Osteocyte (in vitro differentiated cells): ENCODE data around the gene ATR. TPM values are rescaled to one million over a fixed set of nuclear protein-coding genes. Genes with fewer than 3 reads are reported as not detected.

Experiments used
- DNase-seq: peaks from one replicate; pipeline ENCODE4 v3.0.0; 2021; ENCODE audit warnings: mixed read lengths; ENCODE audit not compliant: unreplicated experiment; ENCODE audit errors: extremely low spot score
- H3K27ac Mint-ChIP-seq: one replicate; pipeline ENCODE4 v1.8.0; 2021; ENCODE audit warnings: mild to moderate bottlenecking, mixed read lengths; ENCODE audit not compliant: unreplicated experiment
- H3K27me3 Mint-ChIP-seq: one replicate; pipeline ENCODE4 v1.8.0; 2021; ENCODE audit warnings: mixed read lengths; ENCODE audit not compliant: unreplicated experiment
- H3K36me3 Mint-ChIP-seq: one replicate; pipeline ENCODE4 v1.8.0; 2021; ENCODE audit warnings: mixed read lengths; ENCODE audit not compliant: unreplicated experiment
- H3K4me1 Mint-ChIP-seq: one replicate; pipeline ENCODE4 v1.8.0; 2021; ENCODE audit warnings: mixed read lengths; ENCODE audit not compliant: unreplicated experiment
- H3K4me3 Mint-ChIP-seq: one replicate; pipeline ENCODE4 v1.8.0; 2021; ENCODE audit warnings: mild to moderate bottlenecking, moderate library complexity, mixed read lengths; ENCODE audit not compliant: unreplicated experiment
- H3K9me3 Mint-ChIP-seq: one replicate; pipeline ENCODE4 v1.8.0; 2021; ENCODE audit warnings: mixed read lengths; ENCODE audit not compliant: unreplicated experiment
- CTCF ChIP-seq: fragments of 200-600 bp; sonication (generic); IDR thresholded peaks from 2 replicates; pipeline ENCODE4 v1.5.0; 2021; ENCODE audit warnings: antibody characterized with exemption, mild to moderate bottlenecking, moderate library complexity
- total RNA-seq: library from RNA; stranded (reverse); gene quantifications from 2 replicates; pipeline ENCODE4 v1.2.1, GENCODE V29; 2021

The ATR gene
- total RNA-seq, 1 donor from 2014 or later: 27.1 TPM

GRCh38 chr3:142468456-142468855, 110.1 kb downstream of the ATR start:
- peaks cover 18% of the 10 kb centered on the region for H3K36me3 Mint-ChIP-seq
- no peak overlapping the region for H3K27ac Mint-ChIP-seq
- no peak overlapping the region for H3K4me3 Mint-ChIP-seq
- no peaks in the 10 kb centered on the region for H3K4me1 Mint-ChIP-seq
- H3K27me3 Mint-ChIP-seq: no peaks in the 10 kb centered on the region
- H3K9me3 Mint-ChIP-seq: no peaks in the 10 kb centered on the region
- no peak for DNase-seq
- TF ChIP-seq CTCF: no peak

GRCh38 chr3:142467768-142468167, 110.8 kb downstream of the ATR start:
- H3K36me3 Mint-ChIP-seq: peaks cover 18% of the 10 kb centered on the region
- H3K27ac Mint-ChIP-seq: no peak overlapping the region
- H3K4me1 Mint-ChIP-seq: no peaks in the 10 kb centered on the region
- H3K9me3 Mint-ChIP-seq: no peaks in the 10 kb centered on the region
- H3K4me3 Mint-ChIP-seq: no peak overlapping the region
- no peaks in the 10 kb centered on the region for H3K27me3 Mint-ChIP-seq
- DNase-seq: no peak
- no peak for TF ChIP-seq CTCF

- no peak overlapping the region for H3K4me3 Mint-ChIP-seq
- H3K27ac Mint-ChIP-seq: no peak overlapping the region
- no peaks in the 10 kb centered on the region for H3K9me3 Mint-ChIP-seq
- DNase-seq: no peak
- no peaks in the 10 kb centered on the region for H3K4me1 Mint-ChIP-seq
- no peaks in the 10 kb centered on the region for H3K27me3 Mint-ChIP-seq
- peaks cover 25% of the 10 kb centered on the region for H3K36me3 Mint-ChIP-seq
- no peak for TF ChIP-seq CTCF
These were observed 117.8 kb downstream of the ATR start for GRCh38 chr3:142460689-142461088.

GRCh38 chr3:142459929-142460328, 118.6 kb downstream of the ATR start:
- no peak overlapping the region for H3K4me3 Mint-ChIP-seq
- no peak for TF ChIP-seq CTCF
- no peaks in the 10 kb centered on the region for H3K27me3 Mint-ChIP-seq
- H3K27ac Mint-ChIP-seq: no peak overlapping the region
- H3K4me1 Mint-ChIP-seq: no peaks in the 10 kb centered on the region
- DNase-seq: no peak
- H3K36me3 Mint-ChIP-seq: peaks cover 26% of the 10 kb centered on the region
- no peaks in the 10 kb centered on the region for H3K9me3 Mint-ChIP-seq

DNA sequence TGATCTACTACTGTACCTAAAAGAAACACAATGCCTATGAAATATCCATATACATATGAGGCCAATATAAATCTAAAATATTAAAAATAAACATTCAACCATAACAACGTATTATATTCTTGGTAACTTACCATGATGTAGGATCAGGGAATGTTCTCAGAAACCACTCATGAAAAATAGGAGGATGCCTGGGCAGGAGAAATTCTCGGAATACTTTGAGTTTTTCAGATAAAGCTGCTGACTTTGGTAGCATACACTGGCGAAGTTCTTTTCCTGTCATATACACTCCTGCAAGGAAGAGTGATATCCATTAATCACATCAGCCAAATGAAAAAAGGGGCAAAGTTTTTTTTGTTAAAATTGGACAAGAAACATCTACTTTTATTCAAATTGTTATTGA, 119.4 kb downstream of the ATR start:
- Mint-ChIP-seq H3K4me3 (no peak overlapping the region), H3K9me3 (no peaks in the 10 kb centered on the region), H3K27me3 (no peaks in the 10 kb centered on the region), H3K4me1 (no peaks in the 10 kb centered on the region), H3K36me3 (peaks cover 23% of the 10 kb centered on the region), H3K27ac (no peak overlapping the region)
- no peak for DNase-seq
- TF ChIP-seq CTCF: no peak
